Endothelial cell of umbilical vein (primary cell): Measurements from ENCODE around the gene MEGF10. TPM values are rescaled to one million over a fixed set of nuclear protein-coding genes. Genes with fewer than 3 reads are reported as not detected.

ENCODE experiments used
- BruUV-seq: library from RNA; stranded (reverse); fragments of 400-500 nt; replicated peaks from 2 replicates; lab custom pipeline; 2021; lab: Mats Ljungman, UMichigan
- CTCF ChIA-PET: fragments of 300-600, 350-600 bp; sonication (Branson Sonifier 250); formaldehyde crosslinking; loops from one replicate; lab custom pipeline; 2021; ENCODE audit warnings: antibody characterized with exemption, inconsistent platforms; lab: Charles Lee
- POLR2A ChIA-PET: fragments of 300-600, 350-600 bp; sonication (Branson Sonifier 250); formaldehyde crosslinking; loops from one replicate; lab custom pipeline; 2021; ENCODE audit warnings: antibody characterized with exemption, inconsistent platforms; lab: Charles Lee
- DNase-seq: peaks from one replicate; pipeline ENCODE4 v3.0.0-alpha.2; 2011; ENCODE audit warnings: low read depth, low spot score
- FAIRE-seq: peaks from 2 replicates; lab custom pipeline; 2011; peaks lifted over from hg19 to GRCh38; lab: Jason Lieb, UNC
- H2AFZ ChIP-seq: 2 replicates; pipeline ENCODE4 v1.6.0; 2012; ENCODE audit warnings: low read depth, low read length, control low read depth, inconsistent platforms
- H3K27ac ChIP-seq: 2 replicates; pipeline ENCODE4 v1.5.1; 2011; ENCODE audit warnings: low read depth, mild to moderate bottlenecking, control low read depth, low read length, moderate library complexity; ENCODE audit not compliant: insufficient read depth
- H3K27me3 ChIP-seq, 2 experiments: 2 replicates each; pipeline versions ENCODE4 v1.6.0 to v1.6.1; 2011; ENCODE audit warnings: low read length in 2 of 2, mixed read lengths in 1 of 2; ENCODE audit not compliant: control insufficient read depth in 2 of 2, insufficient read depth in 2 of 2
- H3K36me3 ChIP-seq, 2 experiments: 2 replicates in 1 of 2; 3 replicates in 1 of 2; pipeline ENCODE4 v1.5.1; 2011; ENCODE audit warnings: low read length in 2 of 2, mild to moderate bottlenecking in 1 of 2, moderate library complexity in 1 of 2; ENCODE audit not compliant: control insufficient read depth in 2 of 2, insufficient read depth in 2 of 2; ENCODE audit errors: extremely low read depth in 1 of 2
- H3K4me1 ChIP-seq: 3 replicates; pipeline ENCODE4 v1.5.1; 2011; ENCODE audit warnings: mild to moderate bottlenecking, low read length; ENCODE audit not compliant: control insufficient read depth, insufficient read depth; ENCODE audit errors: extremely low read depth
- H3K4me2 ChIP-seq: 2 replicates; pipeline ENCODE4 v1.6.1; 2011; ENCODE audit warnings: low read length, control low read depth, mixed read lengths; ENCODE audit not compliant: insufficient read depth
- H3K4me3 ChIP-seq, 3 experiments: fragments of 200-600 bp in 1 of 3; sonication (generic), shearing (Covaris generic) in 1 of 3; replicated peaks in 1 of 3; 2 replicates each; pipeline ENCODE4 v1.5.1; 2011 to 2016; ENCODE audit warnings: control low read depth in 3 of 3, low read length in 3 of 3, mild to moderate bottlenecking in 2 of 3, inconsistent platforms in 1 of 3, low read depth in 1 of 3, moderate library complexity in 1 of 3; ENCODE audit not compliant: insufficient read depth in 1 of 3
- H3K79me2 ChIP-seq: 2 replicates; pipeline ENCODE4 v1.6.0; 2012; ENCODE audit warnings: low read length, inconsistent platforms; ENCODE audit not compliant: control insufficient read depth, insufficient read depth
- H3K9ac ChIP-seq: replicated peaks from 2 replicates; pipeline ENCODE3; 2011; ENCODE audit warnings: low read length, control low read depth; ENCODE audit not compliant: insufficient read depth; ENCODE audit errors: extremely low read depth
- H3K9me1 ChIP-seq: replicated peaks from 3 replicates; pipeline ENCODE4 v1.6.0; 2011; ENCODE audit warnings: mild to moderate bottlenecking, low read length; ENCODE audit not compliant: control insufficient read depth, insufficient read depth; ENCODE audit errors: extremely low read depth
- H3K9me3 ChIP-seq: replicated peaks from 2 replicates; pipeline ENCODE4 v1.5.1; 2012; ENCODE audit warnings: low read length, inconsistent platforms; ENCODE audit not compliant: control insufficient read depth, insufficient read depth
- H4K20me1 ChIP-seq: replicated peaks from 2 replicates; pipeline ENCODE3; 2011; ENCODE audit warnings: mild to moderate bottlenecking, low read length; ENCODE audit not compliant: control insufficient read depth, insufficient read depth; ENCODE audit errors: extremely low read depth
- CTCF ChIP-seq, 2 donors: IDR thresholded peaks; 1 replicate in 1 of 2; 2 replicates in 1 of 2; pipeline ENCODE4 v1.5.1; 2011; ENCODE audit warnings: low read length in 2 of 2, mild to moderate bottlenecking in 2 of 2, moderate library complexity in 2 of 2, control low read depth in 1 of 2, inconsistent platforms in 1 of 2, low read depth in 1 of 2; ENCODE audit not compliant: insufficient read depth in 1 of 2; ENCODE audit errors: extremely low read depth in 1 of 2
- EZH2 ChIP-seq: IDR thresholded peaks from 2 replicates; pipeline ENCODE4 v1.6.1; 2012; ENCODE audit warnings: borderline replicate concordance, low read depth, mild to moderate bottlenecking, moderate library complexity, low read length, inconsistent platforms; ENCODE audit not compliant: severe bottlenecking
- FOS ChIP-seq: IDR thresholded peaks from 2 replicates; pipeline ENCODE4 v1.6.1; 2011; ENCODE audit warnings: mild to moderate bottlenecking, low read length, moderate library complexity, borderline replicate concordance; ENCODE audit not compliant: insufficient read depth
- GATA2 ChIP-seq: IDR thresholded peaks from 2 replicates; pipeline ENCODE4 v1.7.0; 2011; ENCODE audit warnings: low read depth, mild to moderate bottlenecking, moderate library complexity, mixed read lengths, low read length; ENCODE audit not compliant: insufficient read length, insufficient read depth
- JUN ChIP-seq: IDR thresholded peaks from 2 replicates; pipeline ENCODE4 v1.6.1; 2011; ENCODE audit warnings: borderline replicate concordance, low read depth; ENCODE audit not compliant: insufficient read length, insufficient read depth
- MAX ChIP-seq: IDR thresholded peaks from 2 replicates; pipeline ENCODE4 v1.6.1; 2011; ENCODE audit not compliant: insufficient read depth, insufficient read length
- MYC ChIP-seq: IDR thresholded peaks from one replicate; pipeline ENCODE4 v1.6.1; 2011; ENCODE audit warnings: mild to moderate bottlenecking, low read depth, low read length
- POLR2A ChIP-seq: IDR thresholded peaks from 2 replicates; pipeline ENCODE4 v1.6.1; 2012; ENCODE audit warnings: low read depth, mild to moderate bottlenecking, control low read depth, low read length
- POLR2AphosphoS5 ChIP-seq: IDR thresholded peaks from 2 replicates; pipeline ENCODE4 v1.6.1; 2012; ENCODE audit warnings: low read depth, mild to moderate bottlenecking, control low read depth, low read length, moderate library complexity; ENCODE audit not compliant: insufficient read depth
- dilution Hi-C: fragments of 300-500 bp; cut with MboI; formaldehyde crosslinking; loops from one replicate; pipeline ENCODE4 v1.15.0; 2019; ENCODE audit warnings: low sequenced_read_pairs; ENCODE audit not compliant: extremely low pct_ligation_motif_present
- intact Hi-C: fragments of 100-400 bp; cut with micrococcal nuclease; formaldehyde crosslinking; loops from one replicate; pipeline ENCODE4 v1.10.0; 2022
- polyA plus RNA-seq, 4 experiments: library from polyadenylated mRNA; depleted of rRNA in 3 of 4; stranded (reverse) in 3 of 4; unstranded in 1 of 4; fragments of >200 nt; gene quantifications; 2 replicates each; pipeline versions ENCODE4 v1.2.1 to v1.2.3, GENCODE V29; 2011 to 2012; ENCODE audit warnings: missing spikeins in 1 of 4
- total RNA-seq: library from RNA; stranded (reverse); gene quantifications from 2 replicates; pipeline ENCODE4 v1.2.3, GENCODE V29; 2021

MEGF10 gene
- total and polyA plus RNA-seq, 2 donors (not counting 3 experiments of a cell fraction or from before 2014, with no cell fraction given), result 0.30 to 1.00 TPM

- no TSS peak for BruUV-seq
- Histone ChIP-seq H3K9me3 (no peaks in the 10 kb centered on the region), H4K20me1 (no peaks in the 10 kb centered on the region), H3K4me2 (no peak overlapping the region), H3K36me3 (no peaks in the 10 kb centered on the region), H3K9me1 (no peaks in the 10 kb centered on the region), H2AFZ (no peak overlapping the region), H3K27ac (no peak overlapping the region), H3K27me3 (peaks cover 20 to 53% of the 10 kb centered on the region in 2 experiments), H3K4me3 (no peak overlapping the region), H3K9ac (no peak overlapping the region), H3K4me1 (no peaks in the 10 kb centered on the region), H3K79me2 (no peaks in the 10 kb centered on the region)
- CTCF ChIA-PET, result no interaction called here
- dilution Hi-C loops, result no loop called here
- POLR2A ChIA-PET, result no interaction called here
- intact Hi-C loops, result no loop called here
- FAIRE-seq (no peak), DNase-seq (no peak)
- TF ChIP-seq CTCF (IDR thresholded peaks at IDR 0.05; ENCODE audit: extremely low read depth in 1 of 2, insufficient read depth in 1 of 2, low read depth in 1 of 2, low read length in 2 of 2) (no peak), MYC (no peak), EZH2 (no peak), POLR2A (no peak), JUN (no peak), POLR2AphosphoS5 (no peak), FOS (no peak), MAX (no peak), GATA2 (no peak)
Observed at GRCh38 chr5:127335381-127335780, 44.8 kb downstream of the MEGF10 start.
